Measurements from ENCODE around the gene GCH1. TPM values are rescaled to one million over a fixed set of nuclear protein-coding genes. Genes with fewer than 3 reads are reported as not detected.
A peak's percentile ranks its signal among the peaks of the same experiment; 100 is the strongest.

The GCH1 gene
- total and polyA plus RNA-seq, 8 donors: 3.4 to 42.6 (median 6.7) TPM

- H3K27me3 ChIP-seq: no peaks in the 10 kb centered on the region
- DNase-seq (peak in 2 of 6 donors; percentile 13 to 16), FAIRE-seq (no peak), ATAC-seq (peak in 3 of 4 donors; percentile 68 to 84 (median 84))
- no peak overlapping the region for H3K4me3 ChIP-seq
- TF ChIP-seq CTCF (IDR thresholded peaks at IDR 0.05): no peak
- H3K9me3 ChIP-seq: no peaks in the 10 kb centered on the region
- no peaks in the 10 kb centered on the region for H3K36me3 ChIP-seq
- intact Hi-C loops (cut with DNase I): no loop called here
- H3K4me1 ChIP-seq: no peaks in the 10 kb centered on the region
- no peak overlapping the region for H3K27ac ChIP-seq
- 31 to 32% methylated on average over 14 of the region's 14 CpGs for WGBS, 2 donors
Measured at GRCh38 chr14:54818201-54819133, 84.2 kb downstream of the GCH1 start.

- Histone ChIP-seq H3K4me1 (no peaks in the 10 kb centered on the region), H3K36me3 (no peaks in the 10 kb centered on the region), H3K9me3 (no peaks in the 10 kb centered on the region), H3K27me3 (no peaks in the 10 kb centered on the region), H3K27ac (no peak overlapping the region), H3K4me3 (no peak overlapping the region)
- WGBS, 2 donors: 85% methylated on average over 5 of the region's 5 CpGs
- TF ChIP-seq CTCF (IDR thresholded peaks at IDR 0.05): no peak
- FAIRE-seq (no peak), DNase-seq (no peak), ATAC-seq (no peak)
- intact Hi-C loops (cut with DNase I): no loop called here
Measured at GRCh38 chr14:54817506-54817905, 85.1 kb downstream of the GCH1 start.

DNA sequence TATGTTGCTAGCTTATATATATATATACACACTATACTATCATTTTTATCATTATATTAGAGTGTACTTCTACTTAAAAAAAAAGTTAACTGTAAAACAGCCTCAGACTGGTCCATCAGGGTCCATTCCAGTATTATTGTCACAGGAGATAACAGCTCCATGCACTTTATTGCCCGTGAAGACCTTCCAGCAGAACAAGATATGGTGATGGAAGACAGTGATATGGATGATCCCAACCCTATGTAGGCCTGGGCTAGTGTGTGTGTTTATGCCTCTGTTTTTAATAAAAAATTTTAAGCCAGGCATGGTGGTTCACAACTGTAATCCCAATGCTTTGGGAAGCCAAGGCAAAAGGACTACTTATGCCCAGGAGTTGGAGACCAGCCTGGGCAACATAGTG, 86.2 kb downstream of the GCH1 start:
- Histone ChIP-seq H3K4me3 (no peak overlapping the region), H3K27me3 (no peaks in the 10 kb centered on the region), H3K36me3 (no peaks in the 10 kb centered on the region), H3K4me1 (no peaks in the 10 kb centered on the region), H3K27ac (no peak overlapping the region), H3K9me3 (no peaks in the 10 kb centered on the region)
- DNase-seq (no peak), FAIRE-seq (no peak), ATAC-seq (no peak)
- WGBS, 2 donors: 72 to 89% methylated on average over 1 of the region's 1 CpG
- intact Hi-C loops (cut with DNase I): no loop called here
- TF ChIP-seq CTCF (IDR thresholded peaks at IDR 0.05): no peak

DNA sequence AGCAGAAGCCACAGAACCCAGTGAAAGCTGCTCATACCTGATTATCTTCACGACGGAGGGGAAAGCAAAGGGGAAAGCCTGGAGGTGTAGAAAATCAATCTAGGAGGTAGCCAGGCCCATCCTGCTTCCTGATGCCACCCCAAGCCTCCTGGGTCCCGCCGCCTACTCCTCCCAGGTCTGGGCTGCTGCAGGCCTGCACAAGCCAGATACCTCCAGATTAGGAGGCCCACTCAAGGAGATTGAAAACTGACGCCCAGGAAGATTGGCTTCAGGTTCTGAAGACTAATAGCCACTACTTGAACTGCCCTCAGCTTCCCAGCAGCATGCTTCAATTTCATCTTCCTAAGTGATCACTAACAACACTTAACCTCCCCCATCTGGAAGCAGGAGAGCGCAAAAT, 87.1 kb downstream of the GCH1 start:
- H3K27ac ChIP-seq: no peak overlapping the region
- no peak for FAIRE-seq
- no peak for TF ChIP-seq CTCF (IDR thresholded peaks at IDR 0.05)

DNA sequence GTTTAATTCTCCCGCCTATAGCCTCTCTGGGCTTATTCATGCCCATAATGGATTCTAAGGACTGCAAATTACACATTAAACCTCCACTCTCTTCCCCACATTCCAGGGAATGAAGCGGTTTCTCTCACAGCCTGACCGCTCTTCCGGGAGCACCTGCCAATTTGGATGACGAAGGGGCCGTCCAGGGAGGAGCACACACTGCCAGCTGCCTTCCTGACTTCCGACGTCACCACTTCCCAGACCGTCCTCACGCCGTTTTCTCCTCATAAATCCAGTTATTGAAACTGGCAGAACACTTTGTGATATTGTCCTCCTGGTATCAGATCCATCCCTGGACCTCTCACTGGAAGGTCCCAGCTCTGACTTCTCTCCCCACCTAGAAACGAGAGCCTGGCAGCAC, 87.6 kb downstream of the GCH1 start:
- 44 to 46% methylated on average over 12 of the region's 12 CpGs for whole genome bisulfite sequencing, 2 donors
- Histone ChIP-seq H3K4me1 (no peaks in the 10 kb centered on the region), H3K4me3 (no peak overlapping the region), H3K36me3 (no peaks in the 10 kb centered on the region), H3K27ac (peak overlapping the region in 1 of 4 donors; percentile 12), H3K9me3 (no peaks in the 10 kb centered on the region), H3K27me3 (no peaks in the 10 kb centered on the region)
- no peak for TF ChIP-seq CTCF (IDR thresholded peaks at IDR 0.05)
- DNase-seq: peak in 3 of 6 donors; percentile 31 to 35 (median 31)
- FAIRE-seq: no peak
- ATAC-seq: peak; percentile 43 to 80 (median 64)
- intact Hi-C loops (cut with DNase I): no loop called here

More for the DNA sequence above, 87.1 kb downstream of the GCH1 start:
- Histone ChIP-seq H3K36me3 (no peaks in the 10 kb centered on the region), H3K4me3 (no peak overlapping the region), H3K27me3 (no peaks in the 10 kb centered on the region), H3K9me3 (no peaks in the 10 kb centered on the region), H3K4me1 (no peaks in the 10 kb centered on the region)
- intact Hi-C loops (cut with DNase I): no loop called here
- WGBS, 2 donors: 79 to 81% methylated on average over 6 of the region's 6 CpGs
- ATAC-seq (no peak), DNase-seq (no peak)

Measured in pancreas (tissue), 10 donors.